Skeletal muscle satellite cell (primary cell): ENCODE results near the gene HCN2.
"Not testable (repeated sequence)": the region's sequence is repeated elsewhere in the genome, so short reads cannot be mapped to it uniquely, and the experiment has no call there.

Source experiments
- H3K27me3 ChIP-seq: 2 replicates; pipeline ENCODE4 v1.7.0; 2013; ENCODE audit warnings: low read length; ENCODE audit not compliant: control insufficient read depth, insufficient read depth
- H3K36me3 ChIP-seq: 2 replicates; pipeline ENCODE4 v1.7.0; 2013; ENCODE audit warnings: mild to moderate bottlenecking, control low read depth, low read length; ENCODE audit not compliant: insufficient read depth
- H3K4me1 ChIP-seq: 2 replicates; pipeline ENCODE4 v1.7.0; 2013; ENCODE audit warnings: low read length; ENCODE audit not compliant: control insufficient read depth, insufficient read depth
- H3K4me2 ChIP-seq: 2 replicates; pipeline ENCODE4 v1.7.0; 2013; ENCODE audit warnings: mild to moderate bottlenecking, low read length
- H3K4me3 ChIP-seq: 2 replicates; pipeline ENCODE4 v1.7.0; 2013; ENCODE audit warnings: low read length
- H3K9ac ChIP-seq: 2 replicates; pipeline ENCODE4 v1.7.0; 2013; ENCODE audit warnings: mild to moderate bottlenecking, low read depth, low read length, moderate library complexity
- H3K9me3 ChIP-seq: replicated peaks from 2 replicates; pipeline ENCODE4 v1.7.0; 2013; ENCODE audit warnings: mild to moderate bottlenecking, control low read depth, low read length

The HCN2 gene

GRCh38 chr19:601790-602189 lies 12.1 kb downstream of the HCN2 start:
- H3K4me1 ChIP-seq = no peaks in the 10 kb centered on the region
- no peak overlapping the region for H3K4me2 ChIP-seq
- H3K27me3 ChIP-seq = peaks cover 5% of the 10 kb centered on the region
- H3K4me3 ChIP-seq = no peak overlapping the region
- H3K9me3 ChIP-seq = no peaks in the 10 kb centered on the region
- no peak overlapping the region for H3K9ac ChIP-seq
- no peaks in the 10 kb centered on the region for H3K36me3 ChIP-seq

DNA sequence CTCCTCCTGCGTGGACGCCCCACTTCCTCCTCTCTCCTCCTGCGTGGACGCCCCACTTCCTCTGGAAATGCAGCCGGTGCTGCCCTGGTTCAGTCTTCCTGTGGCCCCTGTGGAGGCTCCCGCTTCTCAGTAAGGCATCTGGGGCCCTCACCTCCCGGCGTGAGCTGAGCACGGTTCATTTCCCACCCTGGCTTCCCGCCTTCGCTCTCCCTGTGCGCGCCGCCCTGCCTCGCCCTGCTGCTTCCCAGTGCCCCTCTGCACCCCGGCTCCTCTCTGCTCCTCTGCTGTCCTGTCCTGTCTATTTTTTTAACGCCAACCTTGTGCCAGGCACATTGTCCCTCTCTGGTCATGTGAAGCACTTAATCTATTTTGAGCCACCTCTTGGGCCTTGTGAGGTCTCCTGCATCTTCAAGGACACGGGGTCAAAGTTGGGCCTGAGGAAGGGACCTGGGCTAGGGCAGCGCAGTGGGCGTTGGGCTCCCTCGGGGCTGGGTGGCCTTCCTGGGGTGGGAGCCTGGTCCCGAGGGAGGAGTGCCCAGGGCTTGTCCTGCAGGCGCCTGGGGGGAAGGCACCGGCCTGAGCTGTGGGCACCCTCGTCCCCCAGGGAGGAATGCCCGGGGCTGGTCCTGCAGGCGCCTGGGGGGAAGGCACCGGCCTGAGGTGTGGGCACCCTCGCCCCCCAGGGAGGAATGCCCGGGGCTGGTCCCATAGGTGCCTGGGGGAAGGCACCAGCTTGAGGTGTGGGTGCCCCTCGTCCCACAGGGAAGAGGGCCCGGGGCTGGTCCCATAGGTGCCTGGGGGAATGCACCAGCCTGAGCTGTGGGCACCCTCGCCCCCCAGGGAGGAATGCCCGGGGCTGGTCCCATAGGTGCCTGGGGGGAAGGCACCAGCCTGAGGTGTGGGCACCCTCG lies 13.0 kb downstream of the HCN2 start:
- Histone ChIP-seq H3K36me3 (no peaks in the 10 kb centered on the region), H3K9me3 (no peaks in the 10 kb centered on the region), H3K9ac (no peak overlapping the region), H3K4me2 (no peak overlapping the region), H3K27me3 (peaks cover 5% of the 10 kb centered on the region), H3K4me3 (no peak overlapping the region), H3K4me1 (no peaks in the 10 kb centered on the region)

GRCh38 chr19:603302-603639 lies 13.6 kb downstream of the HCN2 start:
- not testable (repeated sequence) for H3K9me3 ChIP-seq, H3K27me3 ChIP-seq, H3K4me1 ChIP-seq, H3K9ac ChIP-seq, H3K4me2 ChIP-seq, H3K4me3 ChIP-seq, H3K36me3 ChIP-seq

GRCh38 chr19:603779-604178 lies 14.1 kb downstream of the HCN2 start:
- H3K9ac ChIP-seq, H3K27me3 ChIP-seq, H3K4me1 ChIP-seq, H3K9me3 ChIP-seq, H3K4me3 ChIP-seq, H3K36me3 ChIP-seq, H3K4me2 ChIP-seq: not testable (repeated sequence)

DNA sequence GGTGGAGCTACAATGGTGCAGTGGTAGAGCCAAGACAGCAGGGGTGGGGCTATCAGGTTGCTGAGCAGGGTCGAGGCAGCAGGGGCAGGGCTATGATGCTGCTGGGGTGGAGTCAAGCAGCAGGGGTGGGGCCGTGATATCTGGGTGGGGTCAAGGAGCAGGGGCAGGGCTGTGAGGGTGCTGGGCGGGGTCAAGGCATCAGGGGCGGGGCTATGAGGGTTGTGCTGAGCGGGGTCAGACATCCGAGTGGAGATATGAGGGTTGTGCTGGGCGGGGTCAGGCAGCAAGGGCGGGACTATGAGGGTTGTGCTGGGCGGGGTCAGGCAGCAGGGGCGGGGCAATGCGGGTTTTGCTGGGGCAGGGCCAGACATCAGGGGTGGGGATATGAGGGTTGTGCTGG lies 14.7 kb downstream of the HCN2 start:
- Histone ChIP-seq H3K36me3 (no peaks in the 10 kb centered on the region), H3K9ac (no peak overlapping the region), H3K4me3 (no peak overlapping the region), H3K9me3 (no peaks in the 10 kb centered on the region), H3K4me2 (no peak overlapping the region), H3K4me1 (peaks cover 10% of the 10 kb centered on the region), H3K27me3 (no peaks in the 10 kb centered on the region)

DNA sequence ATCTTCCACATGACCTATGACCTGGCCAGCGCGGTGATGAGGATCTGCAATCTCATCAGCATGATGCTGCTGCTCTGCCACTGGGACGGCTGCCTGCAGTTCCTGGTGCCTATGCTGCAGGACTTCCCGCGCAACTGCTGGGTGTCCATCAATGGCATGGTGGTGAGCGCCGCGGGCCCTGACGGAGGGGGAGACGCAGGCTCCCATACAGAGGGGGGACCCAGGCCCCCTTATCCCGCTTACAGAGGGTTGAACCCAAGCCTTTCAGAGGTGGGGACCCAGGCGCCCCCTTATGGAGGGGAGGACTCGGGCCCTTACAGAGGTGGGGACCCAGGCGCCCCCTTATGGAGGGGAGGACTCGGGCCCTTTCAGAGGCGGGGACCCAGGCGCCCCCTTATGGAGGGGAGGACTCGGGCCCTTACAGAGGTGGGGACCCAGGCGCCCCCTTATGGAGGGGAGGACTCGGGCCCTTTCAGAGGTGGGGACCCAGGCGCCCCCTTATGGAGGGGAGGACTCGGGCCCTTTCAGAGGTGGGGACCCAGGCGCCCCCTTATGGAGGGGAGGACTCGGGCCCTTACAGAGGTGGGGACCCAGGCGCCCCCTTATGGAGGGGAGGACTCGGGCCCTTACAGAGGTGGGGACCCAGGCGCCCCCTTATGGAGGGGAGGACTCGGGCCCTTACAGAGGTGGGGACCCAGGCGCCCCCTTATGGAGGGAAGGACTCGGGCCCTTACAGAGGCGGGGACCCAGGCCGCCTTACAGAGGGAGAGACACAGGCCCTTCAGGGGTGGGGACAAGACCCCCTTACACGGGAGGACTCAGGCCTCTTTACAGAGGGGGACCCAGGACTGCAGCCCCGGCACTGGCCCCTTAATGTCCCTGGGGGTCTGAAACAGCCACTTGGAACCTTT lies 15.6 kb downstream of the HCN2 start:
- not testable (repeated sequence) for H3K9me3 ChIP-seq, H3K27me3 ChIP-seq, H3K36me3 ChIP-seq, H3K4me2 ChIP-seq, H3K4me3 ChIP-seq, H3K9ac ChIP-seq
- H3K4me1 ChIP-seq = peaks cover 16% of the 10 kb centered on the region

GRCh38 chr19:607301-608154 lies 17.8 kb downstream of the HCN2 start:
- Histone ChIP-seq H3K9ac (no peak overlapping the region), H3K9me3 (no peaks in the 10 kb centered on the region)

GRCh38 chr19:608155-609003 lies 18.7 kb downstream of the HCN2 start:
- no peaks in the 10 kb centered on the region for H3K27me3 ChIP-seq
- H3K36me3 ChIP-seq = peaks cover 5% of the 10 kb centered on the region
- no peak overlapping the region for H3K4me3 ChIP-seq
- peaks cover 34% of the 10 kb centered on the region for H3K4me1 ChIP-seq
- H3K9me3 ChIP-seq = no peaks in the 10 kb centered on the region
- H3K9ac ChIP-seq = peak overlapping the region; percentile 30
- no peak overlapping the region for H3K4me2 ChIP-seq

More at GRCh38 chr19:607301-608154, 17.8 kb downstream of the HCN2 start:
- H3K36me3 ChIP-seq = no peaks in the 10 kb centered on the region
- no peaks in the 10 kb centered on the region for H3K27me3 ChIP-seq
- H3K4me2 ChIP-seq = no peak overlapping the region
- no peak overlapping the region for H3K4me3 ChIP-seq
- H3K4me1 ChIP-seq = peaks cover 34% of the 10 kb centered on the region

GRCh38 chr19:609004-609346 lies 19.3 kb downstream of the HCN2 start:
- Histone ChIP-seq H3K4me3 (no peak overlapping the region), H3K36me3 (peaks cover 5% of the 10 kb centered on the region), H3K4me1 (peaks cover 34% of the 10 kb centered on the region), H3K4me2 (no peak overlapping the region), H3K9ac (peak overlapping the region; percentile 30), H3K27me3 (no peaks in the 10 kb centered on the region), H3K9me3 (no peaks in the 10 kb centered on the region)

DNA sequence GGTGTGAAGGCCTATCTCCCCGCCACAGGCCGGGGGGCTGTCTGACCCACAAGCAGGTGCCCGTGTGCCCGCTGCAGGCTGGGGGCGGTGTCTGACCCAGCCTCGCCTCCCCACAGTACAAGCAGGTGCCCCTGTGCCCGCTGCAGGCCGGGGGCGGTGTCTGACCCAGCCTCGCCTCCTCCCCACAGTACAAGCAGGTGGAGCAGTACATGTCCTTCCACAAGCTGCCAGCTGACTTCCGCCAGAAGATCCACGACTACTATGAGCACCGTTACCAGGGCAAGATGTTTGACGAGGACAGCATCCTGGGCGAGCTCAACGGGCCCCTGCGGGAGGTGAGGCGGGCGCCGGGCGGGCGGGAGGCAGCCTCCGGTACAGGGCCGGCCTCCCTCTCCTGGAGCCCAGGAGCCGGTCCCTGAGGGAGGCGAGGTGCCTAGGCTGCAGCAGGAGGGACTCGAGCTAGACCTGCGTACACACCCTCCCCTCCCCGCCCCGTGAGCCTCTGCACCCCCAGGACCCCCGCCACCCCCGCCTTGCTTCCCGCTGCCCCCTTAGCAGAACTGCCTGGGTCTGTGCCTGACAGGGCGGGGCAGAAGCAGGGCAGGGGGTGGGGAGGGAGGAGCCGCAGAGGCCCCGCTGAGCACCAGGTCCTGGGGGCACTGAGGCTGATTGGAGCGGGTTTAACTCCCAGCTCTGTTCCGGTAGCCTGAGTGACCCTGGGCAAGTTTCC lies 20.6 kb downstream of the HCN2 start:
- Histone ChIP-seq H3K27me3 (no peaks in the 10 kb centered on the region), H3K9ac (no peak overlapping the region), H3K36me3 (peaks cover 10% of the 10 kb centered on the region), H3K4me2 (peak overlapping the region; percentile 73), H3K4me3 (no peak overlapping the region), H3K4me1 (peaks cover 34% of the 10 kb centered on the region), H3K9me3 (no peaks in the 10 kb centered on the region)
